ENCODE data around the gene IGFBP1. TPM values are rescaled to one million over a fixed set of nuclear protein-coding genes. Genes with fewer than 3 reads are reported as not detected.

IGFBP1 gene
- polyA plus RNA-seq, 1 donor from 2014 or later, result not detected

GRCh38 chr7:45890125-45890901 is 2.0 kb downstream of the IGFBP1 start:
- no peaks in the 10 kb centered on the region for H3K9me3 Mint-ChIP-seq

GRCh38 chr7:45890902-45891461 is 2.7 kb downstream of the IGFBP1 start:
- Mint-ChIP-seq H3K9me3 (no peaks in the 10 kb centered on the region), H3K27me3 (peaks cover 41% of the 10 kb centered on the region), H3K4me1 (peaks cover 0 to 6% (median 2%) of the 10 kb centered on the region in 3 donors), H3K4me3 (no peak overlapping the region), H3K27ac (no peak overlapping the region), H3K36me3 (no peaks in the 10 kb centered on the region)

More at GRCh38 chr7:45890125-45890901, 2.0 kb downstream of the IGFBP1 start:
- peaks cover 0 to 6% (median 2%) of the 10 kb centered on the region in 3 donors for H3K4me1 Mint-ChIP-seq
- no peak overlapping the region for H3K4me3 Mint-ChIP-seq
- no peaks in the 10 kb centered on the region for H3K36me3 Mint-ChIP-seq
- H3K27ac Mint-ChIP-seq, result no peak overlapping the region
- peaks cover 38% of the 10 kb centered on the region for H3K27me3 Mint-ChIP-seq

- Mint-ChIP-seq H3K27me3 (peaks cover 44% of the 10 kb centered on the region), H3K27ac (no peak overlapping the region), H3K9me3 (no peaks in the 10 kb centered on the region), H3K36me3 (no peaks in the 10 kb centered on the region), H3K4me3 (no peak overlapping the region), H3K4me1 (peaks cover 0 to 6% (median 2%) of the 10 kb centered on the region in 3 donors)
Measured at GRCh38 chr7:45891462-45892402, 3.4 kb downstream of the IGFBP1 start.

GRCh38 chr7:45892407-45893035 is 4.2 kb downstream of the IGFBP1 start:
- Mint-ChIP-seq H3K4me1 (peaks cover 0 to 6% (median 2%) of the 10 kb centered on the region in 3 donors), H3K27me3 (peaks cover 44% of the 10 kb centered on the region), H3K4me3 (no peak overlapping the region), H3K36me3 (no peaks in the 10 kb centered on the region), H3K9me3 (no peaks in the 10 kb centered on the region), H3K27ac (no peak overlapping the region)

GRCh38 chr7:45893374-45893995 is 5.2 kb downstream of the IGFBP1 start:
- Mint-ChIP-seq H3K4me3 (no peak overlapping the region), H3K27me3 (peaks cover 41% of the 10 kb centered on the region), H3K9me3 (no peaks in the 10 kb centered on the region), H3K27ac (no peak overlapping the region), H3K36me3 (no peaks in the 10 kb centered on the region), H3K4me1 (peaks cover 0 to 6% (median 2%) of the 10 kb centered on the region in 3 donors)

- no peaks in the 10 kb centered on the region for H3K36me3 Mint-ChIP-seq
- peak overlapping the region in 1 of 3 donors; percentile 54 for H3K27ac Mint-ChIP-seq
Measured at GRCh38 chr7:45893996-45894664, 5.8 kb downstream of the IGFBP1 start.

GRCh38 chr7:45894665-45895062 is 6.4 kb downstream of the IGFBP1 start:
- H3K4me3 Mint-ChIP-seq, result no peak overlapping the region
- no peaks in the 10 kb centered on the region for H3K36me3 Mint-ChIP-seq
- peaks cover 0 to 6% (median 2%) of the 10 kb centered on the region in 3 donors for H3K4me1 Mint-ChIP-seq
- no peak overlapping the region for H3K27ac Mint-ChIP-seq
- peaks cover 34% of the 10 kb centered on the region for H3K27me3 Mint-ChIP-seq
- H3K9me3 Mint-ChIP-seq, result no peaks in the 10 kb centered on the region

More at GRCh38 chr7:45893996-45894664, 5.8 kb downstream of the IGFBP1 start:
- Mint-ChIP-seq H3K9me3 (no peaks in the 10 kb centered on the region), H3K27me3 (peaks cover 39% of the 10 kb centered on the region), H3K4me3 (no peak overlapping the region), H3K4me1 (peaks cover 0 to 6% (median 2%) of the 10 kb centered on the region in 3 donors)

GRCh38 chr7:45897042-45897690 is 8.9 kb downstream of the IGFBP1 start:
- Mint-ChIP-seq H3K9me3 (no peaks in the 10 kb centered on the region), H3K36me3 (no peaks in the 10 kb centered on the region), H3K27ac (no peak overlapping the region), H3K4me1 (no peaks in the 10 kb centered on the region), H3K27me3 (peaks cover 33% of the 10 kb centered on the region), H3K4me3 (no peak overlapping the region)

- peaks cover 33% of the 10 kb centered on the region for H3K27me3 Mint-ChIP-seq
- H3K4me1 Mint-ChIP-seq, result no peaks in the 10 kb centered on the region
- H3K9me3 Mint-ChIP-seq, result peaks cover 0 to 7% (median 2%) of the 10 kb centered on the region in 3 donors
- H3K27ac Mint-ChIP-seq, result no peak overlapping the region
- H3K36me3 Mint-ChIP-seq, result no peaks in the 10 kb centered on the region
- H3K4me3 Mint-ChIP-seq, result no peak overlapping the region
Measured at GRCh38 chr7:45898222-45898621, 9.9 kb downstream of the IGFBP1 start.

GRCh38 chr7:45901566-45901965 is 13.3 kb downstream of the IGFBP1 start:
- Mint-ChIP-seq H3K4me1 (no peaks in the 10 kb centered on the region), H3K9me3 (peaks cover 0 to 12% (median 5%) of the 10 kb centered on the region in 3 donors), H3K27ac (no peak overlapping the region), H3K27me3 (peaks cover 15% of the 10 kb centered on the region), H3K4me3 (no peak overlapping the region), H3K36me3 (no peaks in the 10 kb centered on the region)

- Mint-ChIP-seq H3K27ac (no peak overlapping the region), H3K27me3 (peaks cover 10% of the 10 kb centered on the region), H3K9me3 (peaks cover 0 to 12% (median 8%) of the 10 kb centered on the region in 3 donors), H3K4me1 (no peaks in the 10 kb centered on the region), H3K36me3 (no peaks in the 10 kb centered on the region), H3K4me3 (no peak overlapping the region)
Measured at GRCh38 chr7:45902820-45903219, 14.5 kb downstream of the IGFBP1 start.

- Mint-ChIP-seq H3K36me3 (no peaks in the 10 kb centered on the region), H3K27me3 (no peaks in the 10 kb centered on the region), H3K9me3 (peaks cover 0 to 6% (median 3%) of the 10 kb centered on the region in 3 donors), H3K27ac (no peak overlapping the region), H3K4me3 (no peak overlapping the region), H3K4me1 (no peaks in the 10 kb centered on the region)
Measured at GRCh38 chr7:45909561-45909960, 21.3 kb downstream of the IGFBP1 start.

GRCh38 chr7:45910855-45911254 is 22.6 kb downstream of the IGFBP1 start:
- H3K27me3 Mint-ChIP-seq, result peaks cover 1% of the 10 kb centered on the region
- H3K4me1 Mint-ChIP-seq, result no peaks in the 10 kb centered on the region
- H3K4me3 Mint-ChIP-seq, result no peak overlapping the region
- no peaks in the 10 kb centered on the region for H3K36me3 Mint-ChIP-seq
- H3K9me3 Mint-ChIP-seq, result peaks cover 0 to 6% (median 3%) of the 10 kb centered on the region in 3 donors
- H3K27ac Mint-ChIP-seq, result no peak overlapping the region
